Activated CD4-positive, alpha-beta T cell treated with anti-CD3 and anti-CD28 coated beads, Interleukin-2, Interleukin-4, amounts not matched to agents 100 ng/mL and 50 ng/mL, durations not matched to agents 16 hours and 8 hours (primary cell): Measurements from ENCODE around the gene UBE2M.
"Not testable (repeated sequence)": the region's sequence is repeated elsewhere in the genome, so short reads cannot be mapped to it uniquely, and the experiment has no call there.

Experiments used
- DNase-seq: peaks from one replicate; pipeline ENCODE4 v3.0.0-alpha.2; 2020; ENCODE audit warnings: low spot score

Gene UBE2M

GRCh38 chr19:58558066-58558622 lies at the start of gene UBE2M:
Gene UBE2M (minus strand): TSS chr19:58558611. CDS start chr19:58558381, 230 bp downstream.
- no peak for DNase-seq

GRCh38 chr19:58607213-58607612 lies 48.8 kb upstream of the UBE2M start:
- not testable (repeated sequence) for DNase-seq

- DNase-seq, result not testable (repeated sequence)
These were observed 48.0 kb upstream of the UBE2M start for GRCh38 chr19:58606251-58606896.

GRCh38 chr19:58586133-58586765 lies 27.8 kb upstream of the UBE2M start:
- no peak for DNase-seq

GRCh38 chr19:58585442-58586132 lies 27.2 kb upstream of the UBE2M start:
- DNase-seq, result no peak

GRCh38 chr19:58584498-58585441 lies 26.4 kb upstream of the UBE2M start:
- DNase-seq, result no peak

- DNase-seq, result no peak
These were observed 24.6 kb upstream of the UBE2M start for GRCh38 chr19:58582985-58583384.

GRCh38 chr19:58581227-58582141 lies 23.1 kb upstream of the UBE2M start:
- peak; percentile 92 for DNase-seq

- no peak for DNase-seq
These were observed 21.2 kb upstream of the UBE2M start for GRCh38 chr19:58579473-58580142.

- no peak for DNase-seq
These were observed 19.9 kb upstream of the UBE2M start for GRCh38 chr19:58578012-58578925.

GRCh38 chr19:58577581-58577980 lies 19.2 kb upstream of the UBE2M start:
- DNase-seq, result not testable (repeated sequence)

GRCh38 chr19:58575183-58576041 lies 17.0 kb upstream of the UBE2M start:
- peak; percentile 90 for DNase-seq

GRCh38 chr19:58573658-58574164 lies 15.3 kb upstream of the UBE2M start:
- no peak for DNase-seq

GRCh38 chr19:58572818-58573657 lies 14.6 kb upstream of the UBE2M start, which contains the start of gene MZF1:
Gene MZF1 (minus strand): TSS chr19:58573335. CDS start chr19:58571389, 1,946 bp downstream.
- DNase-seq, result peak; percentile 100

- no peak for DNase-seq
These were observed 13.8 kb upstream of the UBE2M start for GRCh38 chr19:58572026-58572817.

GRCh38 chr19:58571575-58571947 lies 13.2 kb upstream of the UBE2M start:
- no peak for DNase-seq
